OCI-LY1 (cell line): ENCODE data around the gene CD69.

Experiments
- H2AFZ ChIP-seq: fragments of 200-600 bp; sonication (generic), shearing (Covaris generic); 2 replicates; pipeline ENCODE4 v1.6.0; 2014; ENCODE audit warnings: antibody characterized with exemption, mild to moderate bottlenecking, low read length
- H3F3A ChIP-seq: fragments of 200-600 bp; sonication (generic), shearing (Covaris generic); 2 replicates; pipeline ENCODE4 v1.6.0; 2014; ENCODE audit warnings: mild to moderate bottlenecking, antibody characterized with exemption, low read length, moderate library complexity; ENCODE audit not compliant: insufficient read depth
- H3K27ac ChIP-seq: fragments of 200-600 bp; sonication (generic); 2 replicates; pipeline ENCODE4 v1.5.1; 2014; ENCODE audit warnings: low read length, mixed run types, mild to moderate bottlenecking, low read depth; ENCODE audit not compliant: poor library complexity, severe bottlenecking
- H3K27me3 ChIP-seq: fragments of 200-600 bp; sonication (generic); 2 replicates; pipeline ENCODE4 v1.6.0; 2014; ENCODE audit warnings: antibody characterized with exemption, mild to moderate bottlenecking, low read length, moderate library complexity; ENCODE audit not compliant: insufficient read depth
- H3K36me3 ChIP-seq: fragments of 200-600 bp; sonication (generic); 2 replicates; pipeline ENCODE4 v1.6.1; 2014; ENCODE audit warnings: mild to moderate bottlenecking, antibody characterized with exemption, low read length, moderate library complexity, mixed read lengths; ENCODE audit not compliant: insufficient read depth
- H3K4me1 ChIP-seq: fragments of 200-600 bp; sonication (generic); 2 replicates; pipeline ENCODE4 v1.5.1; 2014; ENCODE audit warnings: mild to moderate bottlenecking, low read length, moderate library complexity; ENCODE audit not compliant: insufficient read depth, severe bottlenecking
- H3K4me2 ChIP-seq: fragments of 200-600 bp; sonication (generic), shearing (Covaris generic); 2 replicates; pipeline ENCODE4 v1.6.1; 2014; ENCODE audit warnings: low read length
- H3K4me3 ChIP-seq: fragments of 200-600 bp; sonication (generic); 2 replicates; pipeline ENCODE4 v1.5.1; 2014; ENCODE audit warnings: low read length, low read depth, mild to moderate bottlenecking, mixed read lengths; ENCODE audit not compliant: poor library complexity, severe bottlenecking
- H3K79me2 ChIP-seq: fragments of 200-600 bp; shearing (Covaris generic); 2 replicates; pipeline ENCODE4 v1.6.1; 2016; ENCODE audit warnings: mixed run types, low read length, mixed read lengths; ENCODE audit not compliant: insufficient read depth
- H3K9ac ChIP-seq: fragments of 200-600 bp; sonication (generic), shearing (Covaris generic); 2 replicates; pipeline ENCODE4 v1.6.1; 2014; ENCODE audit warnings: mild to moderate bottlenecking, low read length, mixed read lengths
- H3K9me2 ChIP-seq: fragments of 200-600 bp; sonication (generic), shearing (Covaris generic); 2 replicates; pipeline ENCODE4 v1.6.1; 2014; ENCODE audit warnings: low read depth, mild to moderate bottlenecking, low read length, mixed read lengths
- H3K9me3 ChIP-seq: fragments of 200-600 bp; shearing (Covaris generic); 2 replicates; pipeline ENCODE4 v1.6.1; 2014; ENCODE audit warnings: low read length, mixed read lengths
- H4K20me1 ChIP-seq: fragments of 200-600 bp; sonication (generic), shearing (Covaris generic); 2 replicates; pipeline ENCODE4 v1.6.0; 2016; ENCODE audit warnings: mild to moderate bottlenecking, low read length; ENCODE audit not compliant: insufficient read depth
- EZH2 ChIP-seq: fragments of 200-600 bp; sonication (generic), shearing (Covaris generic); IDR thresholded peaks from 2 replicates; pipeline ENCODE4 v1.8.0; 2017; ENCODE audit warnings: borderline replicate concordance, mixed run types, mild to moderate bottlenecking, antibody characterized with exemption, low read length, moderate library complexity, mixed read lengths
- TF ChIP-seq, protein P1 (sequence below): fragments of 200-600 bp; sonication (generic), shearing (Covaris generic); IDR thresholded peaks from 2 replicates; pipeline ENCODE4 v1.5.1; 2017; ENCODE audit warnings: mild to moderate bottlenecking, antibody characterized with exemption, low read length, moderate library complexity, mixed read lengths

CD69 gene

DNA sequence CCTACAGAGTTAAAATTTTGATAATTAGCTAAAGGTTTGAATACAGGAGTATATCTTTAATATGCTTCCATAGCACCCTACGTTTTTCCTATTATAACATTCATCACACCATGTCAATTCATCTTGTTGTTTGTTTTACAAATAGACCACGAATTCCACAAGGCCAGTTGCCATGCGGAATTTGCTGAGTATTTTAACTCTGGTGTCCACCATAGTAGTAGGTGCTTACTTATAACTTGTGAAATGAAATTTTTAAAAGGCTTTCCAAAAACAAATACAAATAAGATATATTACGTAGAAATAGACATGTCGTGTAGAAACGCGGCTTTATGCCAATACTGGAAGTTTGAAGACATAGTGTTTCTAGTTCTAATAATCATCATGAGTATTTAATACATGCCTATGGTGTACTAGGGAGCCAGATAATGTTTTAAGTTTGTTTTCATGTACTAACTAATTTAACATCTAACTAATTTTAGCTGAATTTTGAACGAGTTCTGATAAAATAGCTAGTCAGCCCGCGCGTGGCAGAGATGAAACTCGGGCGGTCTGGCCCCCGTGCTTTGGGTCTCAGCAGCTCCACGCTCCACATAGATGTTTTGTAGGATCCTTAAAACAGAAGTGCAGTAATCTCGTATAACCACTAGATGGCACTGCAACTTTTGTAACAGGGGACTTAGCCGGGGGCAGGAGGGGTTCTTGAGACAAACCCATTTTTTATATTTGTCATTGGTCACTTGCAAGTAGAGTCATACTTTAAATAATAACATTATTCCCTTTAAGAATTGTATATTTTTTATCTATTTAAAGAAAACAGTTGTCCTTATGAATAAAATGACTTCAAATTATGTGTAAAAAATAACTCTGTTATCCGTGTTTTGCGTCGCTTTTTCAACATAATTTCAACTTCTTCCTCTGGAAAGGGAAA lies 10.2 kb downstream of the CD69 start:
- peaks cover 10% of the 10 kb centered on the region for H3K4me1 ChIP-seq
- H3K9me2 ChIP-seq = no peaks in the 10 kb centered on the region
- no peak overlapping the region for H3K27ac ChIP-seq
- no peak overlapping the region for H3K9ac ChIP-seq
- 0 out of 2 replicates have a peak, but pooled peaks cover 4% of the 10 kb centered on the region for H3F3A ChIP-seq
- peaks cover 15% of the 10 kb centered on the region; the same call in 1 of the 2 replicates for H3K36me3 ChIP-seq
- no peak overlapping the region for H2AFZ ChIP-seq
- no peaks in the 10 kb centered on the region for H3K79me2 ChIP-seq
- no peaks in the 10 kb centered on the region for H4K20me1 ChIP-seq
- no peaks in the 10 kb centered on the region for H3K9me3 ChIP-seq
- no peaks in the 10 kb centered on the region for H3K27me3 ChIP-seq
- TF ChIP-seq EZH2 = no peak
- TF ChIP-seq, protein P1, sequence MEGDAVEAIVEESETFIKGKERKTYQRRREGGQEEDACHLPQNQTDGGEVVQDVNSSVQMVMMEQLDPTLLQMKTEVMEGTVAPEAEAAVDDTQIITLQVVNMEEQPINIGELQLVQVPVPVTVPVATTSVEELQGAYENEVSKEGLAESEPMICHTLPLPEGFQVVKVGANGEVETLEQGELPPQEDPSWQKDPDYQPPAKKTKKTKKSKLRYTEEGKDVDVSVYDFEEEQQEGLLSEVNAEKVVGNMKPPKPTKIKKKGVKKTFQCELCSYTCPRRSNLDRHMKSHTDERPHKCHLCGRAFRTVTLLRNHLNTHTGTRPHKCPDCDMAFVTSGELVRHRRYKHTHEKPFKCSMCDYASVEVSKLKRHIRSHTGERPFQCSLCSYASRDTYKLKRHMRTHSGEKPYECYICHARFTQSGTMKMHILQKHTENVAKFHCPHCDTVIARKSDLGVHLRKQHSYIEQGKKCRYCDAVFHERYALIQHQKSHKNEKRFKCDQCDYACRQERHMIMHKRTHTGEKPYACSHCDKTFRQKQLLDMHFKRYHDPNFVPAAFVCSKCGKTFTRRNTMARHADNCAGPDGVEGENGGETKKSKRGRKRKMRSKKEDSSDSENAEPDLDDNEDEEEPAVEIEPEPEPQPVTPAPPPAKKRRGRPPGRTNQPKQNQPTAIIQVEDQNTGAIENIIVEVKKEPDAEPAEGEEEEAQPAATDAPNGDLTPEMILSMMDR = peak; percentile 63
- no peak overlapping the region for H3K4me3 ChIP-seq
- peak overlapping the region; percentile 48; the same call in 1 of the 2 replicates for H3K4me2 ChIP-seq

DNA sequence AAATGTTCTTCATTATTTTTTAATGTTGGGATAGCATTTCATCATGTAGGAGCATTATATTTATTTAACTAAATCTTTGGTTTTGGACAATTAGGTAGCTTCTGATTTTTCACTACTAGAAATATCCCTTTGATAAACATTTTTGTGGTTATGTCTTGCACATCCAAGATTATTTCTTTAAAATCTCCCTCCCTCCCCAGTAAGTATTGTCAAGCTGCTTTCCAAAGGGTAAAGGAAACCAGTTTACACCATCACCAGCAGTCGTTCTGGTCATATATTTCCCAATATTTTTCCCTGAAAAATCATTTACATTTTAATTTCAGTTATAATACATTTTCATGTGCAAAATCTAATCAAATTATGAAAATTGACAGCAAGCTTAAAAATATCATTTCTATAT lies 11.1 kb downstream of the CD69 start:
- 0 out of 2 replicates have a peak, but pooled peaks cover 2% of the 10 kb centered on the region for H3F3A ChIP-seq
- no peaks in the 10 kb centered on the region for H3K27me3 ChIP-seq
- no peaks in the 10 kb centered on the region for H4K20me1 ChIP-seq
- H3K4me3 ChIP-seq = no peak overlapping the region
- H3K9ac ChIP-seq = no peak overlapping the region
- H2AFZ ChIP-seq = no peak overlapping the region
- no peak for TF ChIP-seq EZH2
- TF ChIP-seq, protein P1 = no peak
- peaks cover 19% of the 10 kb centered on the region for H3K4me1 ChIP-seq
- H3K4me2 ChIP-seq = no peak overlapping the region
- H3K36me3 ChIP-seq = peaks cover 10% of the 10 kb centered on the region; the same call in 1 of the 2 replicates
- H3K9me2 ChIP-seq = no peaks in the 10 kb centered on the region
- no peaks in the 10 kb centered on the region for H3K9me3 ChIP-seq
- H3K79me2 ChIP-seq = no peaks in the 10 kb centered on the region
- H3K27ac ChIP-seq = no peak overlapping the region

GRCh38 chr12:9745199-9745598 lies 15.5 kb downstream of the CD69 start:
- TF ChIP-seq, protein P1 = no peak
- no peak for TF ChIP-seq EZH2
- H3K79me2 ChIP-seq = no peaks in the 10 kb centered on the region
- no peaks in the 10 kb centered on the region for H4K20me1 ChIP-seq
- no peaks in the 10 kb centered on the region for H3K27me3 ChIP-seq
- no peak overlapping the region for H3K27ac ChIP-seq
- H2AFZ ChIP-seq = no peak overlapping the region
- no peak overlapping the region for H3K4me3 ChIP-seq
- peaks cover 51% of the 10 kb centered on the region for H3K4me1 ChIP-seq
- no peak overlapping the region for H3K4me2 ChIP-seq
- H3K9me3 ChIP-seq = no peaks in the 10 kb centered on the region
- no peak overlapping the region for H3K9ac ChIP-seq
- no peaks in the 10 kb centered on the region for H3K9me2 ChIP-seq
- no peaks in the 10 kb centered on the region for H3F3A ChIP-seq
- H3K36me3 ChIP-seq = no peaks in the 10 kb centered on the region
